BLaER1 (cell line): ENCODE data around the gene DPH2.
A peak's percentile ranks its signal among the peaks of the same experiment; 100 is the strongest.

ENCODE experiments used
- H3K27ac ChIP-seq: shearing (Covaris generic); formaldehyde crosslinking; 2 replicates; pipeline ENCODE4 v1.8.1; 2022
- H3K27me3 ChIP-seq: shearing (Covaris generic); formaldehyde crosslinking; 2 replicates; pipeline ENCODE4 v1.8.1; 2022
- H3K36me3 ChIP-seq: shearing (Covaris generic); formaldehyde crosslinking; 2 replicates; pipeline ENCODE4 v1.8.1; 2022
- H3K4me1 ChIP-seq: shearing (Covaris generic); formaldehyde crosslinking; 2 replicates; pipeline ENCODE4 v1.8.1; 2022
- H3K4me2 ChIP-seq: shearing (Covaris generic); formaldehyde crosslinking; 2 replicates; pipeline ENCODE4 v1.8.1; 2022
- H3K4me3 ChIP-seq: shearing (Covaris generic); formaldehyde crosslinking; 2 replicates; pipeline ENCODE4 v1.8.1; 2022
- H3K9ac ChIP-seq: shearing (Covaris generic); formaldehyde crosslinking; 2 replicates; pipeline ENCODE4 v1.8.1; 2022
- H3K9me3 ChIP-seq: shearing (Covaris generic); formaldehyde crosslinking; 2 replicates; pipeline ENCODE4 v1.8.1; 2022
- H4K20me1 ChIP-seq: shearing (Covaris generic); formaldehyde crosslinking; 2 replicates; pipeline ENCODE4 v1.8.1; 2022
- Cebpa-rat ChIP-seq: shearing (Covaris generic); IDR thresholded peaks from 2 replicates; pipeline ENCODE4 v1.8.1; 2022

DPH2 gene

GRCh38 chr1:43975249-43975961 is 5.6 kb downstream of the DPH2 start:
- Histone ChIP-seq H3K4me2 (peak overlapping the region; percentile 94), H3K27ac (peak overlapping the region; percentile 94), H3K36me3 (peaks cover 53% of the 10 kb centered on the region), H3K9ac (peak overlapping the region; percentile 96), H3K4me3 (peak overlapping the region; percentile 93), H3K4me1 (peaks cover 58% of the 10 kb centered on the region), H3K9me3 (no peaks in the 10 kb centered on the region), H4K20me1 (peaks cover 50% of the 10 kb centered on the region), H3K27me3 (no peaks in the 10 kb centered on the region)
- TF ChIP-seq Cebpa-rat, result no peak

DNA sequence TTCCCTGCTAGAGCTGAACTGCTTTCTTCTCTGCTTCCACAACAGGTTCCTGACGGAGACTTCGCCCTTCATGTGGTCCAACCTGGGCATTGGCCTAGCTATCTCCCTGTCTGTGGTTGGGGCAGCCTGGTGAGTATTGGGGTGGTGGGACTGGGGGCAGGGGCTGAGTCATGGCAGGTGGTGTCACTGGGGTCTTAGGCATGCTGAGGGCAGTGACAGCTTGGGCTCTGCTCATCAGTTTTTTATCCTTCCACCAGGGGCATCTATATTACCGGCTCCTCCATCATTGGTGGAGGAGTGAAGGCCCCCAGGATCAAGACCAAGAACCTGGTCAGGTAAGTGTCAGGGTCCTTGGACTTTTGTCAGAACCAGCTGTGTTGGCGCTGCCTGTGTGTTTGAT is 6.2 kb downstream of the DPH2 start:
- Histone ChIP-seq H4K20me1 (peaks cover 50% of the 10 kb centered on the region), H3K4me3 (peak overlapping the region; percentile 93), H3K27me3 (no peaks in the 10 kb centered on the region), H3K4me1 (peaks cover 58% of the 10 kb centered on the region), H3K9me3 (no peaks in the 10 kb centered on the region), H3K36me3 (peaks cover 53% of the 10 kb centered on the region), H3K27ac (peak overlapping the region; percentile 94), H3K4me2 (peak overlapping the region; percentile 94), H3K9ac (peak overlapping the region; percentile 96)
- no peak for TF ChIP-seq Cebpa-rat

DNA sequence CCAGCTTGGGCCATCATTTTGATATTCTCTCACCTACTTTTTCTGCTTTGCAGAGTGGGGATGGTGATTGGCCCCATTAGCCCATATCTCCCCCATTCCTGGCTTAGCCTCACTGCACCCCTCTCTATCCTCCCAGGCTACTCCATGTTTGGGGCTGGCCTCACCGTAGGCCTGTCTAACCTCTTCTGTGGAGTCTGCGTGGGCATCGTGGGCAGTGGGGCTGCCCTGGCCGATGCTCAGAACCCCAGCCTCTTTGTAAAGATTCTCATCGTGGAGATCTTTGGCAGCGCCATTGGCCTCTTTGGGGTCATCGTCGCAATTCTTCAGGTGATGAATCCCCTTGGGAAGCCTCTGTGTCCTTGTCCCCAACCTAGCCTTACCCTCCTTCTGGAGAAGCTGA is 7.1 kb downstream of the DPH2 start:
- H3K9me3 ChIP-seq, result no peaks in the 10 kb centered on the region
- H3K9ac ChIP-seq, result peak overlapping the region; percentile 96; the same call in 1 of the 2 replicates
- peaks cover 56% of the 10 kb centered on the region for H4K20me1 ChIP-seq
- peak overlapping the region; percentile 94 for H3K4me2 ChIP-seq
- H3K36me3 ChIP-seq, result peaks cover 53% of the 10 kb centered on the region
- no peaks in the 10 kb centered on the region for H3K27me3 ChIP-seq
- TF ChIP-seq Cebpa-rat, result no peak
- H3K27ac ChIP-seq, result no peak overlapping the region
- peaks cover 62% of the 10 kb centered on the region for H3K4me1 ChIP-seq
- H3K4me3 ChIP-seq, result peak overlapping the region; percentile 93; the same call in 1 of the 2 replicates

GRCh38 chr1:43977376-43978263 is 7.8 kb downstream of the DPH2 start:
- Histone ChIP-seq H3K9ac (peak overlapping the region; percentile 96), H3K27me3 (no peaks in the 10 kb centered on the region), H3K9me3 (no peaks in the 10 kb centered on the region), H3K4me2 (peak overlapping the region; percentile 94), H3K4me1 (peaks cover 62% of the 10 kb centered on the region), H3K36me3 (peaks cover 53% of the 10 kb centered on the region), H3K27ac (no peak overlapping the region), H4K20me1 (peaks cover 63% of the 10 kb centered on the region), H3K4me3 (peak overlapping the region; percentile 86; the same call in 1 of the 2 replicates)
- no peak for TF ChIP-seq Cebpa-rat

GRCh38 chr1:43978264-43978550 is 8.4 kb downstream of the DPH2 start:
- H3K4me1 ChIP-seq, result peaks cover 62% of the 10 kb centered on the region
- H3K4me3 ChIP-seq, result peak overlapping the region; percentile 86
- peaks cover 69% of the 10 kb centered on the region for H4K20me1 ChIP-seq
- peak overlapping the region; percentile 94 for H3K4me2 ChIP-seq
- no peaks in the 10 kb centered on the region for H3K9me3 ChIP-seq
- no peaks in the 10 kb centered on the region for H3K27me3 ChIP-seq
- TF ChIP-seq Cebpa-rat, result no peak
- peak overlapping the region; percentile 93; the same call in 1 of the 2 replicates for H3K27ac ChIP-seq
- peak overlapping the region; percentile 90 for H3K9ac ChIP-seq
- H3K36me3 ChIP-seq, result peaks cover 53% of the 10 kb centered on the region

GRCh38 chr1:43978551-43979260 is 8.9 kb downstream of the DPH2 start, which contains the start of gene B4GALT2:
Gene B4GALT2, plus strand, starts transcription at chr1:43979210. Its CDS starts 1,951 bp downstream, at chr1:43981161.
- peaks cover 61% of the 10 kb centered on the region for H3K4me1 ChIP-seq
- no peaks in the 10 kb centered on the region for H3K27me3 ChIP-seq
- TF ChIP-seq Cebpa-rat, result no peak
- H3K4me2 ChIP-seq, result peak within 1 kb of the TSS; percentile 94
- H4K20me1 ChIP-seq, result peaks cover 74% of the 10 kb centered on the region
- H3K9me3 ChIP-seq, result no peaks in the 10 kb centered on the region
- peak within 1 kb of the TSS; percentile 90 for H3K9ac ChIP-seq
- H3K4me3 ChIP-seq, result peak within 1 kb of the TSS; percentile 86
- H3K27ac ChIP-seq, result peak within 1 kb of the TSS; percentile 93
- peaks cover 53% of the 10 kb centered on the region for H3K36me3 ChIP-seq

GRCh38 chr1:43979261-43979527 is 9.4 kb downstream of the DPH2 start:
- H3K27ac ChIP-seq, result peak overlapping the region; percentile 93
- H3K4me2 ChIP-seq, result peak overlapping the region; percentile 94

DNA sequence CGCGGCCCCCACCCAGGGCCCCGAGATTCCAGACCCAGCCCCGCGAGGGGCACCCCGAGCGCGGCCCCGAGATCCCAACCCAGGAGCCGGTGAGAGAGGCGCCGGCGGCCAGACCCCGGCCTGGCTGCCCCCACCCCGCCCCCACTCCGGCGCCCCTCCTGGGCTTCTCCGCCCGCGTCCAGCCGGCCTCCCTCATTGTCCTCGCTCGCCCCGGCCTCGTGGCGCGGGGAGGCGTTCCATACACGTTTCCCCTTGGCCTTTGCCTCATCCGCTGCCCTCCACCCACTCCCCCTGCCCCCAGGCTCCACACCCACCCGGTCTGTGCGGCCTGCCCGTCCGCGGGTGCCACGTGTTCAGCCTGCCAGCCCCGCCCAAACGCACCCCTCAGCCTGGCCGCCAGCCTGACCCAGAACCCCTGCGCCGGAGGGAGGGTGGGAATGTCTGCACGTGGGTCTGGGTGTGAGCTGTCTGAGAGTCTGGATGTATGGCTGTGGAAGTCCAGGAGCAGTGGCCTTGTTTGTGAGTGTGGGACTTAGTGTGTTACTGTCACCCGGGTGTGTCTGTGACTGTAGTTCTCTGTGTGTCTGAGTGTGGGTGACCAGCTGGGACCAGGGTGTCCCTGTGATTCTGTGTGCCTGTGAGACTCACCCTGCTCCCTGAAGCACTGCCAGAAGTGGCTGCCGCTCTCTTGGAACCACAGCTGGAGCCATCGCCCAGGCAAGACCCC is 9.9 kb downstream of the DPH2 start:
- H3K4me3 ChIP-seq, result peak overlapping the region; percentile 86
- H3K9ac ChIP-seq, result peak overlapping the region; percentile 90
- H4K20me1 ChIP-seq, result peaks cover 84% of the 10 kb centered on the region
- TF ChIP-seq Cebpa-rat, result no peak
- H3K36me3 ChIP-seq, result peaks cover 63% of the 10 kb centered on the region
- no peaks in the 10 kb centered on the region for H3K27me3 ChIP-seq
- peak overlapping the region; percentile 93 for H3K27ac ChIP-seq
- no peaks in the 10 kb centered on the region for H3K9me3 ChIP-seq
- H3K4me2 ChIP-seq, result peak overlapping the region; percentile 94
- peaks cover 57% of the 10 kb centered on the region for H3K4me1 ChIP-seq

More at GRCh38 chr1:43979261-43979527, 9.4 kb downstream of the DPH2 start:
- no peak for TF ChIP-seq Cebpa-rat
- peaks cover 59% of the 10 kb centered on the region for H3K4me1 ChIP-seq
- peak overlapping the region; percentile 90 for H3K9ac ChIP-seq
- H3K4me3 ChIP-seq, result peak overlapping the region; percentile 86
- H3K27me3 ChIP-seq, result no peaks in the 10 kb centered on the region
- peaks cover 79% of the 10 kb centered on the region for H4K20me1 ChIP-seq
- no peaks in the 10 kb centered on the region for H3K9me3 ChIP-seq
- peaks cover 58% of the 10 kb centered on the region for H3K36me3 ChIP-seq
